LNCaP clone FGC (cell line): Measurements from ENCODE around the gene MAGI2.

Experiments
- DNase-seq: peaks from one replicate; pipeline ENCODE4 v3.0.0-alpha.2; 2011; ENCODE audit warnings: low read depth
- H3K4me3 ChIP-seq: 2 replicates; pipeline ENCODE4 v1.5.1; 2011; ENCODE audit warnings: mild to moderate bottlenecking, low read depth, low read length, control low read depth
- TF ChIP-seq, protein P1 (sequence below): IDR thresholded peaks from 2 replicates; pipeline ENCODE4 v1.5.1; 2012; ENCODE audit warnings: mild to moderate bottlenecking; ENCODE audit not compliant: control insufficient read depth, insufficient read depth; ENCODE audit errors: extremely low read depth

The MAGI2 gene

DNA sequence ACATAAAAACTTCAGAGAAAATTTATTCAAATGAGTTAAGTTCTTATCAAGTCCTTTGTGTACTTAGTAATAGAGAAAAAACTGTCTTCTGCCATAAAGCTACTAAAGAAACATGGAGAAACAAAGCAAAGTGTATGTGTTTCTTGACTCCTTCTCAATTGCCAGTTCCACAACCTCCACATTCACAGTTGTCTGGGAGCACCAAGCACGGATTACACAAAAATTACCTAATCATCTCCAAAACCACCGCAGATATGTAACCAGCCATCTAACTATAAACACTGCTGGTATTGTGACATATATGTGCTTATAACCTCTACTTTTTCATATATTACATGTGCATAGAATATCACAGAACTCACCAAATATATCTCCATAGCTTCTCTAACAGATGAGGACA, 23.1 kb downstream of the MAGI2 start:
- H3K4me3 ChIP-seq: no peak overlapping the region
- no peak for DNase-seq
- TF ChIP-seq, protein P1, sequence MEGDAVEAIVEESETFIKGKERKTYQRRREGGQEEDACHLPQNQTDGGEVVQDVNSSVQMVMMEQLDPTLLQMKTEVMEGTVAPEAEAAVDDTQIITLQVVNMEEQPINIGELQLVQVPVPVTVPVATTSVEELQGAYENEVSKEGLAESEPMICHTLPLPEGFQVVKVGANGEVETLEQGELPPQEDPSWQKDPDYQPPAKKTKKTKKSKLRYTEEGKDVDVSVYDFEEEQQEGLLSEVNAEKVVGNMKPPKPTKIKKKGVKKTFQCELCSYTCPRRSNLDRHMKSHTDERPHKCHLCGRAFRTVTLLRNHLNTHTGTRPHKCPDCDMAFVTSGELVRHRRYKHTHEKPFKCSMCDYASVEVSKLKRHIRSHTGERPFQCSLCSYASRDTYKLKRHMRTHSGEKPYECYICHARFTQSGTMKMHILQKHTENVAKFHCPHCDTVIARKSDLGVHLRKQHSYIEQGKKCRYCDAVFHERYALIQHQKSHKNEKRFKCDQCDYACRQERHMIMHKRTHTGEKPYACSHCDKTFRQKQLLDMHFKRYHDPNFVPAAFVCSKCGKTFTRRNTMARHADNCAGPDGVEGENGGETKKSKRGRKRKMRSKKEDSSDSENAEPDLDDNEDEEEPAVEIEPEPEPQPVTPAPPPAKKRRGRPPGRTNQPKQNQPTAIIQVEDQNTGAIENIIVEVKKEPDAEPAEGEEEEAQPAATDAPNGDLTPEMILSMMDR: no peak

DNA sequence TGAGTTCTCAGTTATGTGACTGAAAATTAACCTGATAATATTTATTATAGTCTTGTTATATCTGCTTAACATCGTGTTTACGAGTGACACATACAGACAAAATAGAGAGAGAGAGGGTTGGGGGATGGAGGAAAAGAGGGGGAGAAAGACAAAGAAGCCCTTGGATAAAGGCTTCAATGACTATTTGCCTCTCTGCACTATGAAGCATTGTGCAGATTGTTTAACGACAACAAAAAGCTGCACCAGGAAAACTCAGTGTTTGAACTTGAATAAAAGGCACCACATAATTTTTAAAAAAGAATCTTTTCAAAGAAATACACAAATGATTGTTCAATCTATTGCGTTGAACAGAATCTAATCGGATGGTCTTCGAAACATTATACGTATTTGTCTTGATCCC, 27.8 kb downstream of the MAGI2 start:
- DNase-seq: no peak
- TF ChIP-seq, protein P1: no peak
- H3K4me3 ChIP-seq: no peak overlapping the region

DNA sequence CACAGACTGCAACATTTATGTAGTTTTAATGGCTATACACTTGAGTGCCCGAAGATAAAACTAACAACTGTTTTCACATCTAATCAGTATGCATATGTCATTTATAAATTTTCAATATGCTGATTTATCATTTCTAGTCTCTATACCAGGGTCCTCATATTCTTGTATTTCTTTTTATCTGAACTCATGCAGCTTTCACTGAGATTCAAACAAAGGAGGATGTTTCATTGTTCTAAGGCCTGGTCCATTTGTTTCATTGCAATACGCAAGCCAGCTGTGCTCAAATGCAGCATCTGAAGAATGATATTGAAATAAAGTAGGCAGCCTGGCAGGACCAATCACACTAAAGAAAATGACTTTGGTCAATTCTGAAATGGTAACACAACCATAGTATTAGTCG, 31.7 kb downstream of the MAGI2 start:
- no peak overlapping the region for H3K4me3 ChIP-seq
- TF ChIP-seq, protein P1: no peak
- no peak for DNase-seq

DNA sequence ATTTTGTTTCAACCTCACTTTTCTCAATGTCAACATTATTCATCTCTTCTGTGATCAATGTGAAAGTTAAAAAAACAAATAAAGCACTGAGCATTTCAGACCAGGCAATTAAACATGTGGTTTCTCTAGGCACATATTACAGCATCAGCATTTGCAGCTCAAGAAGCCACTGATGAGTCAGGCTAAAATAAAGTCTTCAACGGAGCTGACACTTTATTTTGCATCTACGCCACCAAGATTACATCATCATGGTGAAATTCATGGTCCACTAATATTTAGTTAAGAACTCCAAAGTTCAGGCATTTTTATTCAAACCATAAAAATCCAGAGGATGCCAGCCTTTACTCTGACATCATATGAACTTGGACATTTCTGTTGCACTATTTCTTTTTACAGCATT, 33.0 kb downstream of the MAGI2 start:
- no peak overlapping the region for H3K4me3 ChIP-seq
- TF ChIP-seq, protein P1: no peak
- no peak for DNase-seq

DNA sequence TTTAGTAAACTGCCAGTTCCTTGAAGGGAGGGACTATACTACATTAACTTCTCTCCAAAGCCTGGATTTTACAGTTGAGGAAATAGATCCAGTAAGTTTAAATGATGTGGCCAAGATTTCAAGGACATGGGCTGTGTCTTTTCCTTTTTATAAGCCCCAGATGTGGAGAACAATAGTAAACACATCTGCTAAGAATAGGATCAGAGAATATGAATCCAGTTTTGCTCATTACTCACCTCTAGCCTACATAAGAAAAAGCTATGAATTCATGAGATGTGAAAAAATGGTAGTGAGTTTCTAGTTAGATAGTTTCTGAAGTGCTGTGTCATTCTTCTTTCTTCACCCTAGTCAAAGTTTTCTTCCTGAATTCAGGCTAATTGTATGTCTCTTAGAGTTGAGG, 38.6 kb downstream of the MAGI2 start:
- TF ChIP-seq, protein P1: no peak
- no peak for DNase-seq
- H3K4me3 ChIP-seq: no peak overlapping the region

DNA sequence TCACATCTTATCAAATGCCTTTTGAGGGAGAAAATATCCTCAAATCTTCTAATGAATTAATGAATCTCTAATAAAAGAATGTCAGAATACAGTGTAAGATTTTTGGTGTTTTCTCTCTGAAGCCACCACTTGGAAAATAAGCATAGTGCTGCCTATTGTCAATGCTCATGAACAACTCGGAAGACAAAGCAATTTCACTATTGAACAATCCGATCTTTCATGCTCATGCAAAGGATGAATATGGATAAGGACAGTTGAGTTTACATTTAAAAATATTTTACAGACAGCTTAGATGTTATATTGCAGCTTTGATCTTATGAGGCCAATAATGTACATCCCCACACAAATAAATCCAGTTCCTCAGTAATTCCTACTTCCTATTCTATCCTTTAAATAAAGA, 40.6 kb downstream of the MAGI2 start:
- no peak overlapping the region for H3K4me3 ChIP-seq
- TF ChIP-seq, protein P1: no peak
- DNase-seq: no peak

DNA sequence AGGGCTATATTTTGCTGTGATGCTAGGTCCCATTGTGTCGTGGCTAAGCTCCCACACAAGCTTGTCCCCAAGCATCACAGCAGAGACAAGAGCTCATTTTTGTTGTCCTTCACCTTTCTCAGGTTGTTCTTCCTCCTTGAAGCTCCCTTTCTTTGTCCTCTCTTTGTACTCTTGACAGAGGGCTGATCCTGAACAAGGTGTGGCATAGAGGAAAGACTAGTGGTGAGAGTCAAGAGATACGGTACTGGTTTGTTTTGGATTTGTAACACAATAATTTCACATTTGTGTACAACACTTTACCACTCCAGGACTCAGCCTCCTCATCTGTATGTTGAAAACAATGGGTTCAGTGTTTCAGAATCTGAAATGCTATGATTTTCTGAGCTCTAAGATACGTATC, 41.0 kb downstream of the MAGI2 start:
- no peak for DNase-seq
- TF ChIP-seq, protein P1: no peak
- H3K4me3 ChIP-seq: no peak overlapping the region
